Ovary (tissue), 3 donors: ENCODE measurements around the gene SDK1.

Source experiments
- EP300 ChIP-seq: sonication (generic); formaldehyde crosslinking; IDR thresholded peaks from one replicate; pipeline ENCODE4 v1.6.1; 2017; ENCODE audit warnings: antibody characterized with exemption
- POLR2A ChIP-seq: fragments of 450-650 bp; IDR thresholded peaks from one replicate; pipeline ENCODE4 v1.6.1; 2017; ENCODE audit warnings: antibody characterized with exemption, mild to moderate bottlenecking, moderate library complexity
- TF ChIP-seq, protein P1 (sequence below), 3 donors: fragments of 450-650 bp in 2 of 3; fragments of 200-600 bp in 1 of 3; IDR thresholded peaks; one replicate each; pipeline versions ENCODE4 v1.5.1 to v1.8.0; 2016 to 2022; ENCODE audit warnings: antibody characterized with exemption in 3 of 3, mild to moderate bottlenecking in 1 of 3
- donor health status: DM: no; HTN: no; CAD: no.

DNA sequence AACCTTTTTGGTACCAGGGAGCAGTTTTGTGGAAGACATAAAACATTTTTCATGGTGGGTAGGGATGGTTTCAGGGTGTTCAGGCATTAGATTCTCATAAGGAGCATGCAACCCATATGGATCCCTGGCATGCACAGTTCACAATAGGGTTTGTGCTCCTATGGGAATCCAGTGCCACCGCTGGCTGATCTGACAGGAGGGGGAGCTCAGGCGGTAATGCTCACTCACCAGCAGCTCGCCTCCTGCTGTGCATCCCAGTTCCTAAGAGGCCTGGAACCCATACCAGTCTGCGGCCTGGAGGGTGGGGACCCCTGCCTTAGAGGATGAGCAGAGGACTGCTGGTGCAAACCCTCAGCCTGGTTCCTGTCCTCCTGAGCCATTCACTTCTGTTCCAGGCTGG is 561.7 kb downstream of the SDK1 start:
- TF ChIP-seq POLR2A (no peak), EP300 (no peak)
- TF ChIP-seq, protein P1, sequence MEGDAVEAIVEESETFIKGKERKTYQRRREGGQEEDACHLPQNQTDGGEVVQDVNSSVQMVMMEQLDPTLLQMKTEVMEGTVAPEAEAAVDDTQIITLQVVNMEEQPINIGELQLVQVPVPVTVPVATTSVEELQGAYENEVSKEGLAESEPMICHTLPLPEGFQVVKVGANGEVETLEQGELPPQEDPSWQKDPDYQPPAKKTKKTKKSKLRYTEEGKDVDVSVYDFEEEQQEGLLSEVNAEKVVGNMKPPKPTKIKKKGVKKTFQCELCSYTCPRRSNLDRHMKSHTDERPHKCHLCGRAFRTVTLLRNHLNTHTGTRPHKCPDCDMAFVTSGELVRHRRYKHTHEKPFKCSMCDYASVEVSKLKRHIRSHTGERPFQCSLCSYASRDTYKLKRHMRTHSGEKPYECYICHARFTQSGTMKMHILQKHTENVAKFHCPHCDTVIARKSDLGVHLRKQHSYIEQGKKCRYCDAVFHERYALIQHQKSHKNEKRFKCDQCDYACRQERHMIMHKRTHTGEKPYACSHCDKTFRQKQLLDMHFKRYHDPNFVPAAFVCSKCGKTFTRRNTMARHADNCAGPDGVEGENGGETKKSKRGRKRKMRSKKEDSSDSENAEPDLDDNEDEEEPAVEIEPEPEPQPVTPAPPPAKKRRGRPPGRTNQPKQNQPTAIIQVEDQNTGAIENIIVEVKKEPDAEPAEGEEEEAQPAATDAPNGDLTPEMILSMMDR (IDR thresholded peaks at IDR 0.05), result no peak
